Lower leg skin (tissue), 4 donors: ENCODE results near the gene COA8. TPM values are rescaled to one million over a fixed set of nuclear protein-coding genes. Genes with fewer than 3 reads are reported as not detected.

ENCODE experiments used
- DNase-seq, 2 donors: peaks; one replicate each; pipeline ENCODE4 v3.0.0-alpha.2; 2019; ENCODE audit warnings: low spot score in 2 of 2
- H3K4me3 ChIP-seq: fragments of 200-600 bp; sonication (generic); 2 replicates; pipeline ENCODE4 v1.5.1; 2017; ENCODE audit warnings: mild to moderate bottlenecking, low read depth; ENCODE audit not compliant: poor library complexity, severe bottlenecking
- POLR2A ChIP-seq, 2 donors: fragments of 450-650 bp; IDR thresholded peaks; one replicate each; pipeline ENCODE4 v1.6.1; 2016 to 2017; ENCODE audit warnings: antibody characterized with exemption in 2 of 2, mild to moderate bottlenecking in 1 of 2, moderate library complexity in 1 of 2
- WGBS, 2 donors: methylation state at CpG; one replicate each; pipeline ENCODE4 v1.1.5; 2018; 5-methylcytosine and 5-hydroxymethylcytosine counted together
- intact Hi-C: fragments of 100-400 bp; cut with DNase I; formaldehyde crosslinking; loops from one replicate; pipeline ENCODE4 v1.15.0; 2023; ENCODE audit warnings: low total_unique reads
- total RNA-seq, 4 donors: library from RNA; depleted of rRNA; stranded (reverse); fragments of >200 nt; gene quantifications; one replicate each; pipeline ENCODE4 v1.1.0, GENCODE V29; 2016
- TF ChIP-seq, protein P1 (sequence below), 3 donors: fragments of 450-650 bp; IDR thresholded peaks; one replicate each; pipeline ENCODE4 v1.5.1; 2016; ENCODE audit warnings: antibody characterized with exemption in 3 of 3, mild to moderate bottlenecking in 3 of 3, moderate library complexity in 2 of 3

The COA8 gene
- total RNA-seq, 4 donors from 2014 or later, result 21.0 to 32.9 (median 30.0) TPM

DNA sequence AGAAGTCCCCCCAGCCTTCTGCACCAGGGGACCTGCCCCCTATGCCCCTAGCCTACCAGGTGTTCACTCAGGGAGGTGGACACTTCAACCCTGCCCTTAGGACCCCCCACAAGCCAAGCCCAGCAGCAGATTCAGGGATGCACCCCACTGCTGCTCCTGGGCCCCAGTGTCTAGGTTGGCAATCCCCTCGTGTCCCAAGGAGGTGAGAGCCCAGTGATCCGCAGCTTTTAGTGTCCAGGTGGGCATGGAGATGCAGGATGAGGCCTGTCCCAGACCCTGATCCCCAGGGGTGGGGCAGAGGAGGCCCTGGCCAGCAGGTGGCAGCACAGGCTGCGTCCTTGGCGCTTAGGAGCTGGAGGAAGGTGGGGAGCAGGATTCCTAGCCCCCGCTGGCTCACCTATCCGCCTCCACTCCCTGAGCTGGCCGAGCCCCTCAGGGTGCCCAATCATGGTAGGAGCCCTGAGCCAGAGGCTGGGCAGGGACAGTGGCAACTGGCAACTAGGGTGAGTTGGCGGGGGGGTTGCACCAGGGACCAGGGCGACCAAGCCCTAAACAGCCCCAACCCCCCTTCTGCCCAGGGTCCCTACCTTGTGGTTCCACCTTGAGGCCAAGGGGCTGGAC lies 44.2 kb upstream of the COA8 start:
- TF ChIP-seq, protein P1, sequence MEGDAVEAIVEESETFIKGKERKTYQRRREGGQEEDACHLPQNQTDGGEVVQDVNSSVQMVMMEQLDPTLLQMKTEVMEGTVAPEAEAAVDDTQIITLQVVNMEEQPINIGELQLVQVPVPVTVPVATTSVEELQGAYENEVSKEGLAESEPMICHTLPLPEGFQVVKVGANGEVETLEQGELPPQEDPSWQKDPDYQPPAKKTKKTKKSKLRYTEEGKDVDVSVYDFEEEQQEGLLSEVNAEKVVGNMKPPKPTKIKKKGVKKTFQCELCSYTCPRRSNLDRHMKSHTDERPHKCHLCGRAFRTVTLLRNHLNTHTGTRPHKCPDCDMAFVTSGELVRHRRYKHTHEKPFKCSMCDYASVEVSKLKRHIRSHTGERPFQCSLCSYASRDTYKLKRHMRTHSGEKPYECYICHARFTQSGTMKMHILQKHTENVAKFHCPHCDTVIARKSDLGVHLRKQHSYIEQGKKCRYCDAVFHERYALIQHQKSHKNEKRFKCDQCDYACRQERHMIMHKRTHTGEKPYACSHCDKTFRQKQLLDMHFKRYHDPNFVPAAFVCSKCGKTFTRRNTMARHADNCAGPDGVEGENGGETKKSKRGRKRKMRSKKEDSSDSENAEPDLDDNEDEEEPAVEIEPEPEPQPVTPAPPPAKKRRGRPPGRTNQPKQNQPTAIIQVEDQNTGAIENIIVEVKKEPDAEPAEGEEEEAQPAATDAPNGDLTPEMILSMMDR (IDR thresholded peaks at IDR 0.05), result no peak
- TF ChIP-seq POLR2A (IDR thresholded peaks at IDR 0.05), result no peak
- intact Hi-C loops, result loop anchor here (5.0 kb wide), 1 partner anchor 1006 kb away; no protein-coding TSS in a partner anchor
- WGBS, 2 donors, result 39 to 61% methylated on average over 7 to 9 of the region's 9 CpGs
- peak in 1 of 2 donors; percentile 91 for DNase-seq
- H3K4me3 ChIP-seq, result no peak overlapping the region

DNA sequence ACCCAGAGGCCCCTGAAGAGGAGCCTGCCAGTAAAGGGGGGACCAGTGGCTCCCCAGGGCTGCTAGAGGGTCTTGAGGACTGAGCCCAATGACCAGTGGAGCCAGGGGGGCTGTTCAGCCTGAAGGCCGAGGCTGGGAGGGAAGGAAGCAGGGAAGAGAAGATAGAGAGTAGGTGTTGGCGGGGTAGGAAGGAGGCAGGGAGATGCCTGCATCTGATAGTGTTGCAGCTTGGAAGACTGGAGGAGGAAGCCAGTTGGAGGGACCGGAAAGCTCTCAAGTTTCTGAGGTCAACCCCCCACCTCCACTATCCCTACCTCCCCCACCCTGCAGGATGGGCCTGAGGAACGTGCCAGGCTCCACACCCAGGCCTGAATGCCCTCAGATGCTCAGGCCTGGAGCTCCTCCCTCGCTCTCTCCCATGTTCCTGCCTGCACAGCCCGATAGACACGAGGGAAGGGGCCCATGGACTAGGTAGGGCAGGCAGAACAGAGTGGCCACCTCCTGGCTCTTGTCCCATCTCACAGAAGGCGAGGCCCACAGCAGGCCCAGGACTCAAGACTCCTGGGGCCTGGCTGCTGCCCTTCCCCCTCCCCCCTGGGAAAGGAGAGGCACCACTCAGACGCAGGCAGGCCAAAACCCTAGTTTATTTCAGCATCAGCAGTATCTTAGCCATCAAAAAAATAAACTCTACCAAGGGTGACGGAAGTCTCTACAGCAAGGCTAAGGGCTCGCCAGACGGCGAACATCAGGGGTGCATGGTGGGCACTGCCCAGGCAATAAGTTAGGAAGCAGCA lies 43.5 kb upstream of the COA8 start:
- 30 to 33% methylated on average over 13 of the region's 13 CpGs for WGBS, 2 donors
- no peak overlapping the region for H3K4me3 ChIP-seq
- intact Hi-C loops, result loop anchor here (5.0 kb wide), 1 partner anchor 1007 kb away; no protein-coding TSS in a partner anchor
- DNase-seq, result no peak
- TF ChIP-seq, protein P1 (IDR thresholded peaks at IDR 0.05), result no peak
- TF ChIP-seq POLR2A (IDR thresholded peaks at IDR 0.05), result no peak

DNA sequence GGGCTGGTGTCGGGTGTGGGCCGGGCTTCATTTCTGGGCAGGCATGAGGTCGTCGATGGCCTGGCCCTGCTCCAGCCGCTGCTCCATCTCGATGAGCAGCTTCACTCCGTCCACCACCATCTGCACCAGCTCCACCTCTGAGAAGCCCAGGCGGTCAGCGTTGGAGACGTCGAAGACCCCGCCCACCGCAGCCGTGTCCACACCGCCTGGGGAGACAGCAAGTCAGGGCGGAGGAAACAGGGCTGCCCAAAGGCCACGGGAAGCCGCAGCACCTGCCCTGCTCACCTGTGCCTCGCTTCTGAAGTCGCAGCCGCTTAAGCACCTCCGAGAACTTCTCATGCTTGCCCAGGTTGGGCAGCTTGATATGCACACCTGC lies 42.9 kb upstream of the COA8 start:
- no peak overlapping the region for H3K4me3 ChIP-seq
- DNase-seq, result peak in 1 of 2 donors; percentile 90
- TF ChIP-seq POLR2A (IDR thresholded peaks at IDR 0.05), result no peak
- TF ChIP-seq, protein P1 (IDR thresholded peaks at IDR 0.05), result no peak
- intact Hi-C loops, result loop anchor here (5.0 kb wide), 1 partner anchor 1008 kb away; no protein-coding TSS in a partner anchor
- WGBS, 2 donors, result 59 to 61% methylated on average over 16 to 19 of the region's 22 CpGs

DNA sequence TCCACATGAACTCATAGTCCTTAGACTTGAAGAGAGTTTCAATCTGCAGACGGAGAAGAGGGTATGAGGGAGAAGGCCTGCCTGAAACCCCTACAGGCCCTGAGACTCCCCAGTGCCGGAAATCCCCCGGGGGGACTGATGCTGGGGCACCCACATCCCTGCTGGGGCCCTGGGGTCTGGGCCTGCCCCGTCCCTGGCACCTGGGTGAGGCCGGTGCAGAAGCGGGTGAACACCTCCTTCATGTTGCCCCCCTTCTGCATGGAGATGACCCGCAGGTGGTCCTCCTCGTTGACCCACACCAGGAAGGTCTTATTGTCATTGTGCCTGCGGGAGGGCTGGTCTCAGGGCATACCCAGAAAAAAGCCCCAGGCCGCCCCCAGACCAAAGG lies 42.5 kb upstream of the COA8 start:
- H3K4me3 ChIP-seq, result no peak overlapping the region
- peak in 1 of 2 donors; percentile 84 for DNase-seq
- intact Hi-C loops, result no loop called here
- 52 to 60% methylated on average over 7 to 10 of the region's 10 CpGs for WGBS, 2 donors
- no peak for TF ChIP-seq POLR2A (IDR thresholded peaks at IDR 0.05)
- TF ChIP-seq, protein P1 (IDR thresholded peaks at IDR 0.05), result no peak

DNA sequence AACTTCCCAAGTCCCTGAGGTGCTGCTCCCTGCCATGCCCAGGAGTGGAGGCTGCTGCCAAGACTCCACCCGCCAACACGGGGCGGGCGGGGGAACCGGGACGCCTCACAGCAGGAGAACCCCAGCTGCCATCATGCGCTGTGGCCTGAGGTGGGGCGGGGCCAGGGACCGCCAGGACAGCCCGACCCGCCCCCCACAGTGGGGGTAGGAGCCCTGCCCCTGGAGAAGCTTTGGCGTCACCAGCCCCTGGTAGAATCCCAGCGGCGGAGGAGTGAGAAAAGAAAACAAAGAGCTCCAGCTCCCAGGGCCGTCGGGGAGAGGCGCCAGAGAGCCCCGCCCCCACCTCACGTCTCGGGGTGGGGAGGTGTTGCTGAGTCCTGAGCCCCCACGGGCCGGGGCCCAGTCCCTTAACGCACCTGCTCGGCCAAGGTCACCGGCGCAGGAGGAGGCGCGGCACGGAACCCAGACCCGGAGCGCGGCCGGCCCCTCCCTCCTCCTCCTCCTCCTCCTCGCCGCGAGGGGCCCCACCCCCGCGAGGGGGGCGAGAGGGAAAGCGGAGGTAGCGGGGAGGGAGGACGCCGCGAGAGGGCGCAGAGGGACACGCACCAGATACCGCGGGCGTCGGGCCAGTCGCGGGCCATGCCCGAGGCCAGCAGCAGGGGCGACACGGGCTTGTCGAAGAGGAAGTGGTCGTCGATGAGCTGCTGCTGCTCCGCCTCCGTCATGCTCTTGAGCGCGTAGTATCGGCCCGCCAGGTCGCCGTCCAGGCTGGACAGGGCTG lies 41.9 kb upstream of the COA8 start:
- intact Hi-C loops, result no loop called here
- DNase-seq, result peak; percentile 72 to 95
- no peak for TF ChIP-seq POLR2A (IDR thresholded peaks at IDR 0.05)
- TF ChIP-seq, protein P1 (IDR thresholded peaks at IDR 0.05), result no peak

More for the DNA sequence above, 41.9 kb upstream of the COA8 start:
- 4 to 10% methylated on average over 24 to 36 of the region's 66 CpGs for WGBS, 2 donors
- peak overlapping the region; percentile 30 for H3K4me3 ChIP-seq
